Cardiac fibroblast (primary cell): ENCODE measurements around the gene MCU.

Experiments
- DNase-seq, 2 donors: peaks; one replicate each; pipeline versions ENCODE4 v3.0.0 to v3.0.0-alpha.2; 2010; ENCODE audit warnings: low read depth in 2 of 2
- H3K4me3 ChIP-seq, 2 donors: replicated peaks in 1 of 2; 1 replicate in 1 of 2; 2 replicates in 1 of 2; pipeline ENCODE4 v1.5.1; 2011; ENCODE audit warnings: low read depth in 2 of 2, low read length in 2 of 2, mild to moderate bottlenecking in 2 of 2, moderate library complexity in 1 of 2
- TF ChIP-seq, protein P1 (sequence below): IDR thresholded peaks from one replicate; pipeline ENCODE4 v1.5.1; 2011; ENCODE audit warnings: low read depth, mild to moderate bottlenecking, low read length, inconsistent platforms

Gene MCU

GRCh38 chr10:72830625-72831024, 138.7 kb downstream of the MCU start:
- no peak for DNase-seq
- no peak overlapping the region for H3K4me3 ChIP-seq
- TF ChIP-seq, protein P1, sequence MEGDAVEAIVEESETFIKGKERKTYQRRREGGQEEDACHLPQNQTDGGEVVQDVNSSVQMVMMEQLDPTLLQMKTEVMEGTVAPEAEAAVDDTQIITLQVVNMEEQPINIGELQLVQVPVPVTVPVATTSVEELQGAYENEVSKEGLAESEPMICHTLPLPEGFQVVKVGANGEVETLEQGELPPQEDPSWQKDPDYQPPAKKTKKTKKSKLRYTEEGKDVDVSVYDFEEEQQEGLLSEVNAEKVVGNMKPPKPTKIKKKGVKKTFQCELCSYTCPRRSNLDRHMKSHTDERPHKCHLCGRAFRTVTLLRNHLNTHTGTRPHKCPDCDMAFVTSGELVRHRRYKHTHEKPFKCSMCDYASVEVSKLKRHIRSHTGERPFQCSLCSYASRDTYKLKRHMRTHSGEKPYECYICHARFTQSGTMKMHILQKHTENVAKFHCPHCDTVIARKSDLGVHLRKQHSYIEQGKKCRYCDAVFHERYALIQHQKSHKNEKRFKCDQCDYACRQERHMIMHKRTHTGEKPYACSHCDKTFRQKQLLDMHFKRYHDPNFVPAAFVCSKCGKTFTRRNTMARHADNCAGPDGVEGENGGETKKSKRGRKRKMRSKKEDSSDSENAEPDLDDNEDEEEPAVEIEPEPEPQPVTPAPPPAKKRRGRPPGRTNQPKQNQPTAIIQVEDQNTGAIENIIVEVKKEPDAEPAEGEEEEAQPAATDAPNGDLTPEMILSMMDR: no peak

DNA sequence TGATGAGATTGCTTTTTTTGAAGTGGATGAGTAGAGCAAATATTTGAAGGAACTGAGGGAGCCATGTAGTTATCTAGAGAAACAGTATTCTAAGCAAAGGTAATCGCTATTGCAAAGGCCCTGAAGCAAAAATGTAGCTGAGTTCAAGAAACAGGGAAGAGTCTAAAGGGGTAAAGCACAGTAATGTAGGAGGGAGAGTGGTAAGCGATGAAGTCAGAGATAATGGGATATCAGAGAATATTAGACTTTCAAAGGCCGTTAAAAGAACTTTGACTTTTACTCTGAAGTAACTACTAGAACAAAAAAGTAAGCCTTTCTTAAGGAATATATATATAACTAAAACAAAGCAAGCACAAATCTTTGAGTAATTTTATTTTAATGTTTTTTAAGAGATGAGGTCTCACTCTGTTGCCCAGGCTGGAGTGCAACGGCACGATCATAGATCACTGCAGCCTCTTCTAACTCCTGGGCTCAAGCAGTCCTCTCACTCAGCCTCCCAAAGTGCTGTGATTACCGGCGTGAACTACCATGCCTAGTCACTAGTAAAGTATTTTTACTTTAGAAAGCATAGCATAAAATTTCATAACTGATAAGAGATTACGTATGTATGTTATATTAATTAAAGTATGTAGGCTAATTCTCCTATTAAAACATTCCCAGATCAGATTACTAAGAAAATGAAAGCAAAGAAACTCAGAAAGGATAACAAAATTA, 139.9 kb downstream of the MCU start:
- peak; percentile 46 to 68 for DNase-seq
- peak overlapping the region in 1 of 2 donors; percentile 9 for H3K4me3 ChIP-seq
- TF ChIP-seq, protein P1: no peak

- peak in 1 of 2 donors; percentile 46 for DNase-seq
- no peak overlapping the region for H3K4me3 ChIP-seq
- TF ChIP-seq, protein P1: no peak
Measured at GRCh38 chr10:72832701-72833100, 140.8 kb downstream of the MCU start.

DNA sequence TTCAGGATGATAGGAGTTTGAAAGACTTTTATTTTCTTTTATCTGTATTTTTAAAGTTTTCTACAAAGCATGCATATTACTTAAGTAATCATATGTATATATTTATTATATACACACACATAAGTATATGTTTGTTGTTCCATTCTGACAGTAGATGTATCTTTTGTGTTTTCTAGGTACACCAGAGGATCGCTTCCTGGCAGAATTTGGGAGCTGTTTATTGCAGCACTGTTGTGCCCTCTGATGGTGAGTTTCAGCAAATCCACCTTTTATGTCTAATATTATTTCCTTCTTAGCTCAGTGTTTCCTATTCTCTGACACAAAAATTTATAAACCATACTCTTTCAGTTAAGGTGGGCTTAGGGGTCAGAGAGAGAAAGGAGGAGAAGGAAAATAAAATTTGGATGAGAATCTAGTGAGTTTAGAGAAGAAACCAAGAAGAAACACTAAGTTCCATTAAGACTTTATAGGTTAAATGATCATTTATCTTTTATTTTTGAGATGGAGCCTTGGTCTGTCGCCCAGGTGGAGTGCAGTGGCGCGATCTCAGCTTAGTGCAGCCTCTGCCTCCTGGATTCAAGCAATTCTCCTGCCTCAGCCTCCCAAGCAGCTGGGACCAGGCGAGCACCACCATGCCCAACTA, 142.4 kb downstream of the MCU start:
- TF ChIP-seq, protein P1: peak; percentile 55
- peak; percentile 88 for DNase-seq
- H3K4me3 ChIP-seq: no peak overlapping the region

GRCh38 chr10:72840319-72840718, 148.4 kb downstream of the MCU start:
- DNase-seq: no peak
- H3K4me3 ChIP-seq: no peak overlapping the region
- TF ChIP-seq, protein P1: no peak

DNA sequence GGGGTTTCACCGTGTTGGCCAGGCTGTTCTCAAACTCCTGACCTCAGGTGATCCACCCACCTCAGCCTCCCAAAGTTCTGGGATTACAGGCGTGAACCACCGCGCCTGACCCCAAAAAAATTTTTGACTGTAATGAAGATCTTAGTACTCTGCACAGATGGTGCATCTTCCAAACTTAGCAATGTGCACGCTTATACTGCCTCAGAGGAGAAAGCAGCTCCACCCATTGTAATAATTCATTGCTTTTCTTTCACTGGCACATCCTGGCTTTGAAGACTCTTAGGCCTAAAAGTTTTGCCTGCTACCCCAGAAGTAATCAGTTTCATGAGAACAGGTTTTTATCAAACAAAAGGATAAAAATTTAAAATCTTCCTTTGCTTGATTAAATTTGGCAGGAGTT, 149.5 kb downstream of the MCU start:
- DNase-seq: no peak
- TF ChIP-seq, protein P1: no peak
- no peak overlapping the region for H3K4me3 ChIP-seq

DNA sequence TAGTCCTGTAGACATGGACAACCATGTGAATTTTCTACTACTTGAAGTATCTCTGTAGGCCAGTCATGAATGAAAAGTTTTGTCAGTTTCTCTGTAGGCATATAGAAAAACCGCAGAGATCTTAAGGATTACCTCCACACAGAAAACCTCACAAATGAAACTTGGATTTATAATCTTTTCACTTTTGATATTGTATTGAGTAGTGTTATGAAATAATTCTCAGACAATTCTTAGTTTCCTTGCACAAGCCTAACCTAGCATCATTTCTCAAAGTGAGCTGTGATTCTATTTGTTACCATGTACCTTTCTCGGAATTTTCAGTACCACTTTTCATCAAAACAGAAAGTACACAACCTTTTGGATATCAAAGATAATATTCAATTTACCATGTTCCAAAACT, 150.2 kb downstream of the MCU start:
- DNase-seq: no peak
- TF ChIP-seq, protein P1: no peak
- no peak overlapping the region for H3K4me3 ChIP-seq
